SK-N-SH treated with all-trans-retinoic acid at 6 μM for 48 hours (cell line): Measurements from ENCODE around the gene TRIM17.

Experiments used
- ARNTL ChIP-seq: fragments of 450-650 bp; formaldehyde crosslinking; IDR thresholded peaks from 2 replicates; pipeline ENCODE4 v1.5.0; 2020; ENCODE audit warnings: low read depth, mild to moderate bottlenecking, moderate library complexity, borderline replicate concordance
- GLIS3 ChIP-seq: fragments of 250-450 bp; sonication (Bioruptor Pico); IDR thresholded peaks from 2 replicates; pipeline ENCODE4 v1.5.0; 2020; ENCODE audit warnings: mild to moderate bottlenecking, moderate library complexity
- ISL1 ChIP-seq: fragments of 250-450 bp; sonication (Bioruptor Pico); IDR thresholded peaks from 2 replicates; pipeline ENCODE4 v2.1.2; 2022; ENCODE audit warnings: mild to moderate bottlenecking, moderate library complexity
- OSR1 ChIP-seq: fragments of 250-450 bp; sonication (Bioruptor Pico); IDR thresholded peaks from 2 replicates; pipeline ENCODE4 v1.8.0; 2022; ENCODE audit warnings: moderate library complexity, mild to moderate bottlenecking, inconsistent platforms
- ZFP3 ChIP-seq: fragments of 250-450 bp; sonication (Bioruptor Pico); IDR thresholded peaks from 2 replicates; pipeline ENCODE4 v1.5.0; 2020; ENCODE audit warnings: mild to moderate bottlenecking, moderate library complexity
- TF ChIP-seq, protein P1 (sequence below): fragments of 250-450 bp; sonication (Bioruptor Pico); IDR thresholded peaks from 2 replicates; pipeline ENCODE4 v1.5.0; 2020; ENCODE audit warnings: mild to moderate bottlenecking, moderate library complexity
- TF ChIP-seq, protein P2 (sequence below): fragments of 250-450 bp; sonication (Bioruptor Pico); IDR thresholded peaks from 2 replicates; pipeline ENCODE4 v1.5.1; 2020; ENCODE audit warnings: low read depth, mild to moderate bottlenecking, moderate library complexity

DNA sequence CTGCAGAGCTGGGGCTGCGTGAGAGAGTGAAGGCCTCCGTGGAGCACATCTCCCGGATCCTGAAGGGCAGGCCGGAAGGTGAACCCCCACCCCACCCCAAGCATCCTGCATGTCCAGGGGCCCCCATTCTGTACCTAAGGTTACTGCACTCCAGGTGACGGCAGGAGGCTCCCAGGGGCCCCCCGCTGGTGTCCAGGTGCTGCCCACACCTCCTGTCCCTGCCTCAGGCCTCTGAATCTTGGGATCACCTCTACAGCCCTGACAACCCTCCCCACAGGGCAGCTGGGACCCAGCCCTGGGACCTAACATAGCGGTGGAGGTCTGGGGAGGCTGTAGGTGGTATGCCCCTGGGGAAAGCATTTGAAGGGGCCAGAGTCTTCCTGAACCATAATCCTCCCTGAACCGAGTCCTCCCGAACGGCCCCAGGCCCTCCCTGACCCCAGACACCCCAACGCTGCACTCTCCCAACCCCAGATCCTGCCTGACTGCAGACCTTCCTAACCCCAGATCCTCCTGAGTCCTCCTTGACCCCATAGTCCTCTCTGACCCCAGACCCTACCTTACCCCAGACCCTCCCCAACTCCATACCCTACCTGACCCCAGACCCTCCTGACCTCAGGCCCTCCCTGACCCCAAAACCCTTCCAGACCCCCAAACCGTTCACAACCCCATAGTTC lies 43.5 kb downstream of the TRIM17 start:
- TF ChIP-seq, protein P1, sequence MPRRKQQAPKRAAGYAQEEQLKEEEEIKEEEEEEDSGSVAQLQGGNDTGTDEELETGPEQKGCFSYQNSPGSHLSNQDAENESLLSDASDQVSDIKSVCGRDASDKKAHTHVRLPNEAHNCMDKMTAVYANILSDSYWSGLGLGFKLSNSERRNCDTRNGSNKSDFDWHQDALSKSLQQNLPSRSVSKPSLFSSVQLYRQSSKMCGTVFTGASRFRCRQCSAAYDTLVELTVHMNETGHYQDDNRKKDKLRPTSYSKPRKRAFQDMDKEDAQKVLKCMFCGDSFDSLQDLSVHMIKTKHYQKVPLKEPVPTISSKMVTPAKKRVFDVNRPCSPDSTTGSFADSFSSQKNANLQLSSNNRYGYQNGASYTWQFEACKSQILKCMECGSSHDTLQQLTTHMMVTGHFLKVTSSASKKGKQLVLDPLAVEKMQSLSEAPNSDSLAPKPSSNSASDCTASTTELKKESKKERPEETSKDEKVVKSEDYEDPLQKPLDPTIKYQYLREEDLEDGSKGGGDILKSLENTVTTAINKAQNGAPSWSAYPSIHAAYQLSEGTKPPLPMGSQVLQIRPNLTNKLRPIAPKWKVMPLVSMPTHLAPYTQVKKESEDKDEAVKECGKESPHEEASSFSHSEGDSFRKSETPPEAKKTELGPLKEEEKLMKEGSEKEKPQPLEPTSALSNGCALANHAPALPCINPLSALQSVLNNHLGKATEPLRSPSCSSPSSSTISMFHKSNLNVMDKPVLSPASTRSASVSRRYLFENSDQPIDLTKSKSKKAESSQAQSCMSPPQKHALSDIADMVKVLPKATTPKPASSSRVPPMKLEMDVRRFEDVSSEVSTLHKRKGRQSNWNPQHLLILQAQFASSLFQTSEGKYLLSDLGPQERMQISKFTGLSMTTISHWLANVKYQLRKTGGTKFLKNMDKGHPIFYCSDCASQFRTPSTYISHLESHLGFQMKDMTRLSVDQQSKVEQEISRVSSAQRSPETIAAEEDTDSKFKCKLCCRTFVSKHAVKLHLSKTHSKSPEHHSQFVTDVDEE: no peak
- no peak for TF ChIP-seq ZFP3 (CRISPR knock-in tag)
- TF ChIP-seq OSR1 (CRISPR knock-in tag): no peak
- no peak for TF ChIP-seq ISL1 (CRISPR knock-in tag)
- no peak for TF ChIP-seq GLIS3 (CRISPR knock-in tag)
- TF ChIP-seq, protein P2, sequence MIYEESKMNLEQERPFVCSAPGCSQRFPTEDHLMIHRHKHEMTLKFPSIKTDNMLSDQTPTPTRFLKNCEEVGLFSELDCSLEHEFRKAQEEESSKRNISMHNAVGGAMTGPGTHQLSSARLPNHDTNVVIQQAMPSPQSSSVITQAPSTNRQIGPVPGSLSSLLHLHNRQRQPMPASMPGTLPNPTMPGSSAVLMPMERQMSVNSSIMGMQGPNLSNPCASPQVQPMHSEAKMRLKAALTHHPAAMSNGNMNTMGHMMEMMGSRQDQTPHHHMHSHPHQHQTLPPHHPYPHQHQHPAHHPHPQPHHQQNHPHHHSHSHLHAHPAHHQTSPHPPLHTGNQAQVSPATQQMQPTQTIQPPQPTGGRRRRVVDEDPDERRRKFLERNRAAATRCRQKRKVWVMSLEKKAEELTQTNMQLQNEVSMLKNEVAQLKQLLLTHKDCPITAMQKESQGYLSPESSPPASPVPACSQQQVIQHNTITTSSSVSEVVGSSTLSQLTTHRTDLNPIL (CRISPR knock-in tag): no peak
- TF ChIP-seq ARNTL (CRISPR knock-in tag): no peak
